K562 (cell line): ENCODE data around the gene CEP20. TPM values are rescaled to one million over a fixed set of nuclear protein-coding genes. Genes with fewer than 3 reads are reported as not detected.

Experiments used
- ATAC-seq: fragments of 200-7000 bp; cut with Tn5 transposase; 3 replicates; pipeline ENCODE4 v1.9.1; 2020; ENCODE audit warnings: moderate library complexity
- BruUV-seq: library from RNA; stranded (reverse); fragments of 400-500 nt; replicated peaks from 2 replicates; lab custom pipeline; 2021; lab: Mats Ljungman, UMichigan
- CTCF ChIA-PET: fragments of 300-600 bp; formaldehyde crosslinking; extraction: SDS; loops from one replicate; lab custom pipeline; 2021; ENCODE audit warnings: low intra/inter-chr PET ratio; lab: Yijun Ruan, JAX
- POLR2A ChIA-PET: fragments of 300-600, 350-650 bp; sonication (Branson Sonifier 250); formaldehyde crosslinking; extraction: SDS; loops from one replicate; lab custom pipeline; 2021; ENCODE audit warnings: antibody characterized with exemption, inconsistent platforms; lab: Yijun Ruan, JAX
- DNase-seq, 4 experiments: peaks; one replicate each; pipeline versions ENCODE4 v3.0.0 to v3.0.0-alpha.2; 2011 to 2018; ENCODE audit warnings: low spot score in 3 of 4, mixed read lengths in 3 of 4; ENCODE audit errors: extremely low read depth in 1 of 4
- FAIRE-seq: peaks from 2 replicates; lab custom pipeline; 2011; peaks lifted over from hg19 to GRCh38; lab: Jason Lieb, UNC
- H2AFZ ChIP-seq: 2 replicates; pipeline ENCODE4 v1.6.0; 2011; ENCODE audit warnings: low read depth, low read length, control low read depth, inconsistent platforms
- H3K27ac ChIP-seq: fragments of 200-600 bp; 3 replicates; pipeline ENCODE4 v1.8.0; 2011; ENCODE audit warnings: low read depth, mild to moderate bottlenecking, control low read depth, inconsistent platforms, low read length, moderate library complexity, mixed read lengths; ENCODE audit errors: extremely low read depth
- H3K27me3 ChIP-seq, 2 experiments: fragments of 300-600 bp in 1 of 2; 2 replicates in 1 of 2; 3 replicates in 1 of 2; pipeline versions ENCODE4 v1.6.0 to v1.8.0; 2011; ENCODE audit warnings: inconsistent platforms in 2 of 2, low read length in 2 of 2, mild to moderate bottlenecking in 1 of 2, mixed read lengths in 1 of 2, moderate library complexity in 1 of 2; ENCODE audit not compliant: control insufficient read depth in 2 of 2, insufficient read depth in 2 of 2
- H3K36me3 ChIP-seq: fragments of 300-600 bp; 3 replicates; pipeline ENCODE4 v1.8.0; 2011; ENCODE audit warnings: mild to moderate bottlenecking, low read length, inconsistent platforms; ENCODE audit not compliant: control insufficient read depth, insufficient read depth
- H3K4me1 ChIP-seq, 2 experiments: fragments of 200-600 bp in 1 of 2; replicated peaks in 1 of 2; 2 replicates in 1 of 2; 3 replicates in 1 of 2; pipeline versions ENCODE4 v1.5.1 to v1.8.0; 2011; ENCODE audit warnings: inconsistent platforms in 2 of 2, low read length in 2 of 2, mild to moderate bottlenecking in 1 of 2, mixed read lengths in 1 of 2, moderate library complexity in 1 of 2; ENCODE audit not compliant: control insufficient read depth in 2 of 2, insufficient read depth in 2 of 2
- H3K4me2 ChIP-seq: 2 replicates; pipeline ENCODE4 v1.6.1; 2011; ENCODE audit warnings: low read length, control low read depth, inconsistent platforms, mixed read lengths; ENCODE audit not compliant: insufficient read depth
- H3K4me3 ChIP-seq: fragments of 200-600 bp; sonication (generic), shearing (Covaris generic); 2 replicates; pipeline ENCODE4 v1.5.1; 2016; ENCODE audit warnings: control low read depth, inconsistent platforms
- H3K79me2 ChIP-seq: fragments of 200-600 bp; 3 replicates; pipeline ENCODE4 v1.8.0; 2011; ENCODE audit warnings: low read length, inconsistent platforms; ENCODE audit not compliant: control insufficient read depth, insufficient read depth
- H3K9ac ChIP-seq, 2 experiments: 2 replicates each; pipeline versions ENCODE4 v1.6.0 to v1.6.1; 2011; ENCODE audit warnings: low read depth in 2 of 2, low read length in 2 of 2, control low read depth in 1 of 2, inconsistent platforms in 1 of 2, mild to moderate bottlenecking in 1 of 2, mixed read lengths in 1 of 2; ENCODE audit not compliant: insufficient read depth in 1 of 2
- H3K9me1 ChIP-seq: one replicate; pipeline ENCODE4 v1.6.0; 2011; ENCODE audit warnings: inconsistent platforms, mild to moderate bottlenecking, low read length, moderate library complexity; ENCODE audit not compliant: control insufficient read depth, insufficient read depth
- H3K9me3 ChIP-seq: replicated peaks from 2 replicates; pipeline ENCODE4 v1.5.1; 2011; ENCODE audit warnings: low read depth, low read length, inconsistent platforms; ENCODE audit not compliant: control insufficient read depth, insufficient read depth
- H4K20me1 ChIP-seq: replicated peaks from 2 replicates; pipeline ENCODE4 v1.6.1; 2011; ENCODE audit warnings: low read length, inconsistent platforms, mixed read lengths; ENCODE audit not compliant: control insufficient read depth, insufficient read depth
- HMG20A ChIP-seq: fragments of 450-650 bp; formaldehyde crosslinking; conservative IDR thresholded peaks from 2 replicates; pipeline ENCODE4 v1.4.0; 2020; ENCODE audit warnings: mild to moderate bottlenecking, mixed read lengths
- HSF4 ChIP-seq: fragments of 250-450 bp; sonication (Bioruptor Pico); IDR thresholded peaks from 2 replicates; pipeline ENCODE4 v2.1.2; 2022; ENCODE audit warnings: mild to moderate bottlenecking, moderate library complexity, borderline replicate concordance
- TEAD2 ChIP-seq: fragments of 450-650 bp; IDR thresholded peaks from 2 replicates; pipeline ENCODE4 v1.6.1; 2016; ENCODE audit warnings: missing genetic modification characterization, control low read depth, missing compliant biosample characterization
- ZBTB34 ChIP-seq: fragments of 250-450 bp; sonication (Bioruptor Pico); IDR thresholded peaks from 2 replicates; pipeline ENCODE4 v1.8.0; 2021; ENCODE audit warnings: mild to moderate bottlenecking, moderate library complexity
- ZFX ChIP-seq: sonication (generic); formaldehyde crosslinking; IDR thresholded peaks from 2 replicates; pipeline ENCODE4 v1.8.0; 2022; ENCODE audit warnings: mild to moderate bottlenecking, missing genetic modification reagents, moderate library complexity
- WGBS: fragments of 100-300 bp; shearing (Covaris generic); methylation state at CpG from one replicate; pipeline ENCODE4 v1.1.6; 2016; ENCODE audit warnings: low coverage, mixed read lengths; ENCODE audit not compliant: insufficient coverage; ENCODE audit errors: missing lambda C conversion rate; 5-methylcytosine and 5-hydroxymethylcytosine counted together
- in situ Hi-C: fragments of 300-500 bp; cut with MboI; formaldehyde crosslinking; loops from 4 replicates; pipeline ENCODE4 v1.15.0; 2018; ENCODE audit warnings: inconsistent platforms, mixed read lengths
- intact Hi-C: fragments of 100-400 bp; cut with micrococcal nuclease; formaldehyde crosslinking; loops from 2 replicates; pipeline ENCODE4 v1.14.2; 2022
- polyA plus RNA-seq, 8 experiments: library from polyadenylated mRNA; depleted of rRNA in 4 of 8; stranded (reverse) in 5 of 8; unstranded in 3 of 8; fragments of >200 nt; fragmentation: Nextera tagmentation in 2 of 8; fragmentation: Illumina TruSeq in 1 of 8; extraction: Ambion mirVana in 2 of 8; extraction: Trizol in 1 of 8; gene quantifications; 2 replicates each; pipeline versions ENCODE4 v1.2.1 to v1.2.3, GENCODE V29; 2011 to 2014; ENCODE audit warnings: inconsistent platforms in 1 of 8, missing spikeins in 1 of 8
- total RNA-seq, 7 experiments: library from RNA; depleted of rRNA in 6 of 7; stranded (reverse); fragments of >200 nt in 6 of 7; fragmentation: Illumina TruSeq in 2 of 7; extraction: Trizol in 2 of 7; gene quantifications; 2 replicates each; pipeline versions ENCODE4 v1.2.1 to v1.2.3, GENCODE V29; 2011 to 2021; ENCODE audit warnings: low replicate concordance in 1 of 7

The CEP20 gene
- total and polyA plus RNA-seq, 9 of the 15 experiments (the other 6 are each of a cell fraction or from before 2014, with no cell fraction given): 41.3 to 150 (median 104) TPM

- BruUV-seq: no TSS peak
- no peak for TF ChIP-seq HSF4 (CRISPR knock-in tag)
- no peak for TF ChIP-seq HMG20A (CRISPR knock-in tag)
- 0 out of 2 replicates have a peak, but pooled peaks have one; percentile 12 for TF ChIP-seq ZFX (CRISPR knock-in tag)
- TF ChIP-seq ZBTB34 (CRISPR knock-in tag): no peak
- no peak for TF ChIP-seq TEAD2 (tag)
- CTCF ChIA-PET: no interaction called here
Observed at GRCh38 chr16:15924996-15925395, 36.6 kb upstream of the CEP20 start.

More at GRCh38 chr16:15924996-15925395, 36.6 kb upstream of the CEP20 start:
- intact Hi-C loops (no loop called here), in situ Hi-C loops (no loop called here)
- Histone ChIP-seq H3K79me2 (no peaks in the 10 kb centered on the region), H3K9me1 (no peaks in the 10 kb centered on the region), H3K27me3 (no peaks in the 10 kb centered on the region), H3K36me3 (no peaks in the 10 kb centered on the region), H3K4me1 (peaks cover 0 to 6% of the 10 kb centered on the region in 2 experiments; a peak in 4 of 5 replicates), H3K4me3 (no peak overlapping the region), H3K9ac (no peak overlapping the region; a peak in 1 of 4 replicates), H3K4me2 (no peak overlapping the region), H4K20me1 (no peaks in the 10 kb centered on the region), H3K27ac (no peak overlapping the region), H2AFZ (peak overlapping the region; percentile 44; the same call in 1 of the 2 replicates), H3K9me3 (no peaks in the 10 kb centered on the region)
- 80% methylated on average over 11 of the region's 13 CpGs for WGBS
- DNase-seq (no peak), ATAC-seq (no peak), FAIRE-seq (no peak)
- POLR2A ChIA-PET: no interaction called here
